H9 (cell line): ENCODE measurements around the gene PTPRK. TPM values are rescaled to one million over a fixed set of nuclear protein-coding genes. Genes with fewer than 3 reads are reported as not detected.

Source experiments
- DNase-seq: peaks from one replicate; pipeline ENCODE4 v3.0.0-alpha.2; 2017
- H2AFZ ChIP-seq: one replicate; pipeline ENCODE4 v1.6.1; 2013; ENCODE audit warnings: mild to moderate bottlenecking, low read length, control low read depth, moderate library complexity
- H2AK5ac ChIP-seq: 2 replicates; pipeline ENCODE4 v1.6.1; 2013; ENCODE audit warnings: low read length, control low read depth, mixed read lengths; ENCODE audit not compliant: insufficient read length
- H2BK120ac ChIP-seq: one replicate; pipeline ENCODE4 v1.6.1; 2013; ENCODE audit warnings: low read depth, mild to moderate bottlenecking, low read length, control low read depth, inconsistent platforms; ENCODE audit not compliant: poor library complexity, severe bottlenecking
- H2BK12ac ChIP-seq: 2 replicates; pipeline ENCODE4 v1.6.1; 2013; ENCODE audit warnings: low read length, control low read depth, mixed read lengths, low read depth; ENCODE audit not compliant: insufficient read length
- H2BK15ac ChIP-seq: 2 replicates; pipeline ENCODE4 v1.6.1; 2013; ENCODE audit warnings: low read depth, low read length, control low read depth
- H2BK20ac ChIP-seq: one replicate; pipeline ENCODE4 v1.6.1; 2013; ENCODE audit warnings: low read depth, mild to moderate bottlenecking, low read length, control low read depth, inconsistent platforms; ENCODE audit not compliant: poor library complexity, severe bottlenecking
- H2BK5ac ChIP-seq: 2 replicates; pipeline ENCODE4 v1.6.1; 2013; ENCODE audit warnings: low read length, control low read depth, mixed read lengths; ENCODE audit not compliant: insufficient read length
- H3K14ac ChIP-seq: 2 replicates; pipeline ENCODE4 v1.6.1; 2013; ENCODE audit warnings: low read length, control low read depth; ENCODE audit not compliant: insufficient read depth
- H3K18ac ChIP-seq: 2 replicates; pipeline ENCODE4 v1.6.1; 2013; ENCODE audit warnings: low read depth, mild to moderate bottlenecking, mixed read lengths, low read length, control low read depth; ENCODE audit not compliant: insufficient read length
- H3K23ac ChIP-seq: 2 replicates; pipeline ENCODE4 v1.6.1; 2013; ENCODE audit warnings: low read length, control low read depth, mixed read lengths, low read depth; ENCODE audit not compliant: insufficient read length
- H3K23me2 ChIP-seq: 2 replicates; pipeline ENCODE4 v1.6.1; 2013; ENCODE audit warnings: low read depth, mild to moderate bottlenecking, mixed read lengths, low read length, control low read depth; ENCODE audit not compliant: insufficient read length, poor library complexity, severe bottlenecking
- H3K27ac ChIP-seq: 2 replicates; pipeline ENCODE4 v1.5.1; 2013; ENCODE audit warnings: low read length, control low read depth, mixed read lengths, low read depth; ENCODE audit not compliant: insufficient read length
- H3K27me3 ChIP-seq: 2 replicates; pipeline ENCODE4 v1.6.1; 2013; ENCODE audit warnings: low read length, control low read depth, inconsistent platforms; ENCODE audit not compliant: insufficient read depth
- H3K4ac ChIP-seq: 2 replicates; pipeline ENCODE4 v1.6.1; 2013; ENCODE audit warnings: low read depth, mild to moderate bottlenecking, control low read depth, inconsistent platforms, low read length, moderate library complexity
- H3K4me1 ChIP-seq: 2 replicates; pipeline ENCODE4 v1.6.1; 2013; ENCODE audit warnings: low read length, control low read depth, inconsistent platforms; ENCODE audit not compliant: insufficient read depth
- H3K4me2 ChIP-seq: 2 replicates; pipeline ENCODE4 v1.6.1; 2013; ENCODE audit warnings: low read length, control low read depth, mixed read lengths; ENCODE audit not compliant: insufficient read length, insufficient read depth
- H3K56ac ChIP-seq: 2 replicates; pipeline ENCODE4 v1.6.1; 2013; ENCODE audit warnings: low read depth, mild to moderate bottlenecking, mixed read lengths, low read length, control low read depth; ENCODE audit not compliant: insufficient read length
- H3K79me1 ChIP-seq: 2 replicates; pipeline ENCODE4 v1.6.1; 2013; ENCODE audit warnings: low read depth, mild to moderate bottlenecking, moderate library complexity, low read length, control low read depth, inconsistent platforms; ENCODE audit not compliant: insufficient read depth, poor library complexity, severe bottlenecking
- H3K79me2 ChIP-seq: 2 replicates; pipeline ENCODE4 v1.6.1; 2013; ENCODE audit warnings: low read length, control low read depth, inconsistent platforms; ENCODE audit not compliant: insufficient read depth
- H3K9ac ChIP-seq: 2 replicates; pipeline ENCODE4 v1.6.1; 2013; ENCODE audit warnings: low read length, control low read depth, mixed read lengths; ENCODE audit not compliant: insufficient read length; ENCODE audit errors: extremely low read depth
- H3K9me3 ChIP-seq: one replicate; pipeline ENCODE4 v1.6.1; 2013; ENCODE audit warnings: low read depth, low read length, inconsistent platforms; ENCODE audit not compliant: control insufficient read depth
- H3T11ph ChIP-seq: one replicate; pipeline ENCODE4 v1.6.1; 2013; ENCODE audit warnings: mild to moderate bottlenecking, low read length, control low read depth, inconsistent platforms
- H4K20me1 ChIP-seq: one replicate; pipeline ENCODE4 v1.6.1; 2013; ENCODE audit not compliant: control insufficient read depth, insufficient read length, insufficient read depth
- H4K5ac ChIP-seq: 2 replicates; pipeline ENCODE4 v1.6.1; 2013; ENCODE audit warnings: low read depth, mild to moderate bottlenecking, mixed read lengths, low read length, control low read depth; ENCODE audit not compliant: insufficient read length
- H4K8ac ChIP-seq: replicated peaks from 2 replicates; pipeline ENCODE4 v1.6.1; 2013; ENCODE audit warnings: low read length, control low read depth, mixed read lengths, low read depth; ENCODE audit not compliant: insufficient read length
- H4K91ac ChIP-seq: 2 replicates; pipeline ENCODE4 v1.6.1; 2013; ENCODE audit warnings: low read depth, mild to moderate bottlenecking, moderate library complexity, mixed read lengths, low read length, control low read depth; ENCODE audit not compliant: insufficient read length
- H3K27ac Mint-ChIP-seq, 3 experiments: 2 replicates in 2 of 3; 3 replicates in 1 of 3; pipeline ENCODE4 v1.8.0; 2020 to 2021; ENCODE audit warnings: mixed read lengths in 3 of 3, mild to moderate bottlenecking in 1 of 3, moderate library complexity in 1 of 3
- H3K27me3 Mint-ChIP-seq: 2 replicates; pipeline ENCODE4 v1.8.0; 2021; ENCODE audit warnings: low read depth, mild to moderate bottlenecking, moderate library complexity, mixed read lengths
- H3K36me3 Mint-ChIP-seq, 3 experiments: 2 replicates in 2 of 3; 3 replicates in 1 of 3; pipeline ENCODE4 v1.8.0; 2020 to 2021; ENCODE audit warnings: low read depth in 3 of 3, mixed read lengths in 3 of 3; ENCODE audit not compliant: insufficient read depth in 1 of 3
- H3K4me1 Mint-ChIP-seq, 2 experiments: 2 replicates each; pipeline ENCODE4 v1.8.0; 2020; ENCODE audit warnings: mixed read lengths in 2 of 2
- H3K4me3 Mint-ChIP-seq, 2 experiments: 2 replicates in 1 of 2; 3 replicates in 1 of 2; pipeline ENCODE4 v1.8.0; 2020 to 2021; ENCODE audit warnings: mild to moderate bottlenecking in 2 of 2, mixed read lengths in 2 of 2, moderate library complexity in 1 of 2
- H3K9me3 Mint-ChIP-seq, 2 experiments: 2 replicates in 1 of 2; 3 replicates in 1 of 2; pipeline ENCODE4 v1.8.0; 2020; ENCODE audit warnings: mild to moderate bottlenecking in 2 of 2, mixed read lengths in 2 of 2, moderate library complexity in 1 of 2
- whole genome bisulfite sequencing: extraction: QIAGEN DNeasy Blood & Tissue Kit; methylation state at CpG from one replicate; pipeline ENCODE4 v1.1.7; 2013; ENCODE audit warnings: missing lambda C conversion rate, low lambda C conversion rate, mixed read lengths; ENCODE audit not compliant: insufficient read length; ENCODE audit errors: extremely low coverage; 5-methylcytosine and 5-hydroxymethylcytosine counted together
- total RNA-seq: library from RNA; stranded (reverse); gene quantifications from 2 replicates; pipeline ENCODE4 v1.2.1, GENCODE V29; 2021
- TF ChIP-seq, protein P1 (sequence below): fragments of 200-600 bp; sonication (generic); conservative IDR thresholded peaks from 3 replicates; pipeline ENCODE4 v1.8.0; 2021; ENCODE audit warnings: antibody characterized with exemption, mild to moderate bottlenecking

Gene PTPRK
- total RNA-seq, 1 experiment from 2014 or later: 47.9 TPM

DNA sequence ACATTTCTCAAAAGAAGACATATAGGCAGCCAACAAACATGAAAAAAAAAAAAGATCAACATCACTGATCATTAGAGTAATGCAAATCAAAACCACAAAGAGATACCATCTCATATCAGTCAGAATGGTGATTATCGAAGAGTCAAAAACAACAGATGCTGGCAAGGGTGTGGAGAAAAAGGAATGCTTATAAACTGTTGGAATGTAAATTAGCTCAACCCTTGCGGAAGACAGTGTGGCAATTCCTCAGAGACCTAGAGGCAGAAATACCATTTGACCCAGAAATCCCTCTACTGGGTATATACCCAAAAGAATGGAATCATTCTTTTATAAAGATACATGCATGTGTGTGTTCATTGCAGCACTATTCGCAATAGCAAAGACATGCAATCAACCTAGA lies 315.8 kb downstream of the PTPRK start:
- H3K14ac ChIP-seq: no peak overlapping the region
- no peak overlapping the region for H2BK5ac ChIP-seq
- H2AK5ac ChIP-seq: no peak overlapping the region
- no peaks in the 10 kb centered on the region for H3K27me3 ChIP-seq
- no peak overlapping the region for H3K4me2 ChIP-seq
- H3K9ac ChIP-seq: no peak overlapping the region
- no peaks in the 10 kb centered on the region for H3K23me2 ChIP-seq
- no peak overlapping the region for H3K4ac ChIP-seq
- peaks cover 4% of the 10 kb centered on the region for H3K79me1 ChIP-seq
- Mint-ChIP-seq H3K9me3 (no peaks in the 10 kb centered on the region), H3K4me3 (no peak overlapping the region), H3K4me1 (peaks cover 11 to 24% of the 10 kb centered on the region in 2 experiments), H3K36me3 (peaks cover 2 to 4% (median 4%) of the 10 kb centered on the region in 3 experiments; a peak in 2 of 7 replicates), H3K27ac (no peak overlapping the region), H3K27me3 (no peaks in the 10 kb centered on the region)
- H3K23ac ChIP-seq: no peak overlapping the region
- H2AFZ ChIP-seq: no peak overlapping the region
- no peaks in the 10 kb centered on the region for H4K20me1 ChIP-seq
- H3T11ph ChIP-seq: no peak overlapping the region
- no peak overlapping the region for H2BK12ac ChIP-seq
- no peak overlapping the region for H2BK15ac ChIP-seq
- no peak overlapping the region for H4K8ac ChIP-seq
- no peak overlapping the region for H2BK120ac ChIP-seq
- no peaks in the 10 kb centered on the region; the same call in 1 of the 2 replicates for H3K4me1 ChIP-seq
- H3K56ac ChIP-seq: no peak overlapping the region
- H4K91ac ChIP-seq: no peak overlapping the region
- no CpG with 5 or more reads among the region's 3 CpGs for WGBS
- TF ChIP-seq, protein P1, sequence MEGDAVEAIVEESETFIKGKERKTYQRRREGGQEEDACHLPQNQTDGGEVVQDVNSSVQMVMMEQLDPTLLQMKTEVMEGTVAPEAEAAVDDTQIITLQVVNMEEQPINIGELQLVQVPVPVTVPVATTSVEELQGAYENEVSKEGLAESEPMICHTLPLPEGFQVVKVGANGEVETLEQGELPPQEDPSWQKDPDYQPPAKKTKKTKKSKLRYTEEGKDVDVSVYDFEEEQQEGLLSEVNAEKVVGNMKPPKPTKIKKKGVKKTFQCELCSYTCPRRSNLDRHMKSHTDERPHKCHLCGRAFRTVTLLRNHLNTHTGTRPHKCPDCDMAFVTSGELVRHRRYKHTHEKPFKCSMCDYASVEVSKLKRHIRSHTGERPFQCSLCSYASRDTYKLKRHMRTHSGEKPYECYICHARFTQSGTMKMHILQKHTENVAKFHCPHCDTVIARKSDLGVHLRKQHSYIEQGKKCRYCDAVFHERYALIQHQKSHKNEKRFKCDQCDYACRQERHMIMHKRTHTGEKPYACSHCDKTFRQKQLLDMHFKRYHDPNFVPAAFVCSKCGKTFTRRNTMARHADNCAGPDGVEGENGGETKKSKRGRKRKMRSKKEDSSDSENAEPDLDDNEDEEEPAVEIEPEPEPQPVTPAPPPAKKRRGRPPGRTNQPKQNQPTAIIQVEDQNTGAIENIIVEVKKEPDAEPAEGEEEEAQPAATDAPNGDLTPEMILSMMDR: no peak
- H4K5ac ChIP-seq: no peak overlapping the region
- no peak overlapping the region for H3K27ac ChIP-seq
- no peak for DNase-seq
- H3K79me2 ChIP-seq: no peaks in the 10 kb centered on the region
- no peak overlapping the region for H3K18ac ChIP-seq
- H3K9me3 ChIP-seq: no peaks in the 10 kb centered on the region
- no peak overlapping the region for H2BK20ac ChIP-seq
